SK-N-SH treated with all-trans-retinoic acid at 6 μM for 48 hours (cell line): ENCODE measurements around the gene COL5A2.

Experiments used
- ARNTL ChIP-seq: fragments of 450-650 bp; formaldehyde crosslinking; IDR thresholded peaks from 2 replicates; pipeline ENCODE4 v1.5.0; 2020; ENCODE audit warnings: low read depth, mild to moderate bottlenecking, moderate library complexity, borderline replicate concordance
- PATZ1 ChIP-seq: fragments of 250-450 bp; sonication (Bioruptor Pico); IDR thresholded peaks from 2 replicates; pipeline ENCODE4 v1.8.0; 2020; ENCODE audit warnings: mild to moderate bottlenecking, moderate library complexity, borderline replicate concordance

DNA sequence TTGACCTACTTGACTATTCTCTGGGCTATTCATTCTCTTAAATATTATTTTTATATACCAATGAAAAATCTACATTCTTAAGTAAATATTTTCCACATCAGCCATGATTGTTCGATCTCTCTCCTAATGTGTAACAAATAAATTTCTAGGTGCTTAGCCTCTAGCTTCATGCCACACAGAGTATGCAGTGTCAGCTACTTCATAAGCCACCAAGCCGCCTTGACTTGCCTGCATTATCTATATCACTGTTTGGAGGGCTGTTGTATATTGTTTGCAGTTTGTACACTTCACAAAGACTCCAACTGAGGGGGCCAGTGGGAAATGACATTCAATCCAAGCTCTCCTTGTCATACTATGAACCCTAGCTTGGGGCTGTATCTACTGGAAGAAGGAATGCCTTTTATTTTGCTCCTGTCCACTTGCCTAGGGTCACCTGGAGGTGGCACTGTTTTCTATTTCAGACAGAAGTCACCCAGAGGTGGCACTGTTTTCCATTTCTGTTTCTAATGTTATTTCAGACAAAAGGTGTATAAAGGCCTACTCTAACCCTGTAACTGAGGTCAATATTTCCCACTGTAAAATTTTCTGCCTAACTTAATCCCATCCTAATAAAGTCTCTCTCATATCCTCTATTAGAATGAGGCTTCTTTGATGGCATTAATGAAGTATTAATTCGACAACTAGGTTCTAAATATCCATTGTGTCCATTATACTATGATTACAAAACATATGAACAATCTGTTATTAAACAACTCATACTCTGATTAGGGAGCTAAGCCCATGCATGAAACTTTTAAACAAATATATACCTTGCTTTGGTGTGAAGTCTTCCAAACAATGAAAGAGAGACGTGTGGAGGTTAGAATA lies 36.4 kb downstream of the COL5A2 start:
- no peak for TF ChIP-seq ARNTL (CRISPR knock-in tag)
- no peak for TF ChIP-seq PATZ1
